Transverse colon (tissue), 4 donors: ENCODE results near the gene BANP.

Experiments used
- CTCF ChIP-seq, 5 experiments: fragments of 200-600 bp in 3 of 5; fragments of 450-650 bp in 2 of 5; sonication (generic) in 3 of 5; IDR thresholded peaks; 1 replicate in 2 of 5; 2 replicates in 3 of 5; pipeline ENCODE4 v1.5.1; 2016 to 2017; ENCODE audit warnings: antibody characterized with exemption in 5 of 5, inconsistent platforms in 3 of 5, mild to moderate bottlenecking in 2 of 5, moderate library complexity in 1 of 5
- POLR2AphosphoS5 ChIP-seq, 3 donors: sonication (generic); formaldehyde crosslinking; IDR thresholded peaks; one replicate each; pipeline ENCODE4 v1.6.1; 2016; ENCODE audit warnings: antibody characterized with exemption in 3 of 3

GRCh38 chr16:88067530-88068411 lies 116.5 kb downstream of the BANP start:
- TF ChIP-seq CTCF (IDR thresholded peaks at IDR 0.05) (no peak), POLR2AphosphoS5 (IDR thresholded peaks at IDR 0.05) (no peak)
